Peyer's patch (tissue), 4 donors: ENCODE results near the gene CHAC1. TPM values are rescaled to one million over a fixed set of nuclear protein-coding genes. Genes with fewer than 3 reads are reported as not detected.

ENCODE experiments used
- DNase-seq, 3 donors: peaks; one replicate each; pipeline ENCODE4 v3.0.0-alpha.2; 2017 to 2019
- H3K27ac ChIP-seq, 4 donors: fragments of 200-600 bp; sonication (generic); one replicate each; pipeline ENCODE4 v1.5.1; 2016 to 2019
- H3K27me3 ChIP-seq, 2 donors: fragments of 200-600 bp; sonication (generic); one replicate each; pipeline ENCODE4 v1.5.1; 2019
- H3K36me3 ChIP-seq, 3 donors: fragments of 200-600 bp; sonication (generic); one replicate each; pipeline ENCODE4 v1.5.1; 2016 to 2019
- H3K4me1 ChIP-seq, 4 donors: fragments of 200-600 bp; sonication (generic); one replicate each; pipeline ENCODE4 v1.5.1; 2016 to 2019
- H3K4me3 ChIP-seq, 4 donors: fragments of 200-600 bp; sonication (generic); 1 replicate in 3 of 4; 2 replicates in 1 of 4; pipeline ENCODE4 v1.5.1; 2016 to 2019; ENCODE audit warnings: mild to moderate bottlenecking in 1 of 4
- H3K9me3 ChIP-seq, 4 donors: fragments of 200-600 bp; sonication (generic); one replicate each; pipeline ENCODE4 v1.5.1; 2016 to 2019; ENCODE audit warnings: mild to moderate bottlenecking in 1 of 4
- CTCF ChIP-seq, 6 experiments: fragments of 450-650 bp in 4 of 6; fragments of 200-600 bp in 2 of 6; sonication (generic) in 1 of 6; IDR thresholded peaks; one replicate each; pipeline ENCODE4 v1.5.1; 2017 to 2019; ENCODE audit warnings: antibody characterized with exemption in 6 of 6, mild to moderate bottlenecking in 3 of 6, moderate library complexity in 1 of 6
- POLR2A ChIP-seq, 2 donors: fragments of 450-650 bp; IDR thresholded peaks; one replicate each; pipeline ENCODE4 v1.5.1; 2017; ENCODE audit warnings: antibody characterized with exemption in 2 of 2, mild to moderate bottlenecking in 2 of 2, moderate library complexity in 2 of 2
- total RNA-seq, 4 donors: library from RNA; depleted of rRNA; stranded (reverse); fragments of >200 nt; gene quantifications; one replicate each; pipeline ENCODE4 v1.1.0, GENCODE V29; 2016

The CHAC1 gene
- total RNA-seq, 4 donors from 2014 or later: 2.4 TPM; not detected in 3

- TF ChIP-seq CTCF (IDR thresholded peaks at IDR 0.05) (no peak), POLR2A (IDR thresholded peaks at IDR 0.05) (no peak)
- Histone ChIP-seq H3K27me3 (no peaks in the 10 kb centered on the region), H3K4me3 (no peak overlapping the region), H3K27ac (no peak overlapping the region), H3K9me3 (no peaks in the 10 kb centered on the region), H3K36me3 (peaks cover 0 to 43% (median 0%) of the 10 kb centered on the region in 3 donors), H3K4me1 (no peaks in the 10 kb centered on the region)
- DNase-seq: no peak
Observed at GRCh38 chr15:40974879-40975278, 21.6 kb downstream of the CHAC1 start.

GRCh38 chr15:40976819-40977218 is 23.5 kb downstream of the CHAC1 start:
- DNase-seq: no peak
- Histone ChIP-seq H3K27me3 (no peaks in the 10 kb centered on the region), H3K4me1 (no peaks in the 10 kb centered on the region), H3K27ac (no peak overlapping the region), H3K9me3 (no peaks in the 10 kb centered on the region), H3K36me3 (peaks cover 0 to 61% (median 0%) of the 10 kb centered on the region in 3 donors), H3K4me3 (no peak overlapping the region)
- TF ChIP-seq CTCF (IDR thresholded peaks at IDR 0.05) (no peak), POLR2A (IDR thresholded peaks at IDR 0.05) (no peak)

GRCh38 chr15:40978141-40978540 is 24.9 kb downstream of the CHAC1 start:
- TF ChIP-seq CTCF (IDR thresholded peaks at IDR 0.05) (no peak), POLR2A (IDR thresholded peaks at IDR 0.05) (no peak)
- Histone ChIP-seq H3K27ac (no peak overlapping the region), H3K9me3 (no peaks in the 10 kb centered on the region), H3K4me3 (no peak overlapping the region), H3K4me1 (no peaks in the 10 kb centered on the region), H3K36me3 (peaks cover 0 to 74% (median 0%) of the 10 kb centered on the region in 3 donors), H3K27me3 (no peaks in the 10 kb centered on the region)
- no peak for DNase-seq

GRCh38 chr15:40978562-40978961 is 25.3 kb downstream of the CHAC1 start:
- Histone ChIP-seq H3K4me3 (no peak overlapping the region), H3K36me3 (peaks cover 0 to 79% (median 0%) of the 10 kb centered on the region in 3 donors), H3K27ac (no peak overlapping the region), H3K9me3 (no peaks in the 10 kb centered on the region), H3K4me1 (no peaks in the 10 kb centered on the region), H3K27me3 (no peaks in the 10 kb centered on the region)
- TF ChIP-seq CTCF (IDR thresholded peaks at IDR 0.05) (no peak), POLR2A (IDR thresholded peaks at IDR 0.05) (no peak)
- DNase-seq: no peak

- H3K4me3 ChIP-seq: no peak overlapping the region
- no peak overlapping the region for H3K27ac ChIP-seq
- H3K27me3 ChIP-seq: no peaks in the 10 kb centered on the region
- no peak for DNase-seq
- TF ChIP-seq CTCF (IDR thresholded peaks at IDR 0.05) (no peak), POLR2A (IDR thresholded peaks at IDR 0.05) (no peak)
- no peaks in the 10 kb centered on the region for H3K4me1 ChIP-seq
- no peaks in the 10 kb centered on the region for H3K9me3 ChIP-seq
- peaks cover 0 to 98% (median 0%) of the 10 kb centered on the region in 3 donors for H3K36me3 ChIP-seq
Observed at GRCh38 chr15:40981186-40981585, 27.9 kb downstream of the CHAC1 start.

- Histone ChIP-seq H3K27me3 (no peaks in the 10 kb centered on the region), H3K36me3 (peaks cover 0 to 99% (median 4%) of the 10 kb centered on the region in 3 donors), H3K9me3 (no peaks in the 10 kb centered on the region), H3K4me3 (no peak overlapping the region), H3K27ac (no peak overlapping the region), H3K4me1 (no peaks in the 10 kb centered on the region)
- DNase-seq: no peak
- TF ChIP-seq POLR2A (IDR thresholded peaks at IDR 0.05): no peak
- TF ChIP-seq CTCF (IDR thresholded peaks at IDR 0.05): no peak
Observed at GRCh38 chr15:40982855-40983254, 29.6 kb downstream of the CHAC1 start.
